HG03108 (cell line): Measurements from ENCODE around the gene ORC4.

Experiments used
- ATAC-seq: cut with Tn5 transposase; IDR thresholded peaks from one replicate; pipeline ENCODE4 v1.9.1; 2021; ENCODE audit warnings: moderate library complexity; ENCODE audit not compliant: unreplicated experiment

The ORC4 gene

GRCh38 chr2:148020111-148021058 lies at the start of gene ORC4:
TSS of gene ORC4 (minus strand) at chr2:148020737. CDS start at chr2:147975958, 44,779 bp downstream.
- ATAC-seq, result peak; percentile 73

GRCh38 chr2:148067801-148068200 lies 47.3 kb upstream of the ORC4 start:
- ATAC-seq, result no peak

DNA sequence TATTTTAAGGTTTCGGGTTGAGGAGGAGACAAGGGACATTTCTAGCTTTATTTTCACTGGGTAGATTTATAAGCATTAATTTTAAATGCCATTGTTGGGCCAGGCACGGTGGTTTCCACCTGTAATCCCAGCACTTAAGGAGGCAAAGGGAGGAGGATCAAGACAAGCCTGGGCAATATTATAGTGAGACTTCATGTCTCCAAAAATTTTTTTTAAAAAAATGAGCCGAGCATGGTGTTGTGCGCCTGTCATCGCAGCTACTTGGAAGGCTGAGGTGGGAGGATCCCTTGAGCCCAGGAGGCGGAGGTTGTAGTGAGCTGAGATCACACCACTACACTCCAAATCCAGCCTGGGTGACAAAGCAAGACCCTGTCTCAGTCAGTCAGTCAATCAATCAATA lies 45.4 kb upstream of the ORC4 start:
- ATAC-seq, result no peak

DNA sequence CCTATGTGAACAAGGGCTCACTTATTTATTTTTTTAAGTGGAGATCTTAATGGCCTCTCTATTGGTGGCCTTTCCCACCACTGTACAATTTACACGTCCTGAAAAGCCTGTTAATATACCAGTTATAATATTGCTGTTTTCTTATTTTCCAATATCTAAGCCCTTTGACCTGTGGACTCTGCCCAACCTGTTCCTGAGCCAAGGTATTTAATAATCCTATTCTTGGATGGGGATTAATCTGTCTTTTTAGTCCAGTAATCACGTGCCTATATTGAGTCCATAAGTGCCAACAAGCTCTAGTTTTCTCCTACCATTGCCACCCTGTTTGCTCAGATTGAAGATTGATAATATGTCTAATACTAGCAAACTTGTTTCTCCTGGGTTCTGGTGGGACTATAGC lies 43.1 kb upstream of the ORC4 start:
- no peak for ATAC-seq

DNA sequence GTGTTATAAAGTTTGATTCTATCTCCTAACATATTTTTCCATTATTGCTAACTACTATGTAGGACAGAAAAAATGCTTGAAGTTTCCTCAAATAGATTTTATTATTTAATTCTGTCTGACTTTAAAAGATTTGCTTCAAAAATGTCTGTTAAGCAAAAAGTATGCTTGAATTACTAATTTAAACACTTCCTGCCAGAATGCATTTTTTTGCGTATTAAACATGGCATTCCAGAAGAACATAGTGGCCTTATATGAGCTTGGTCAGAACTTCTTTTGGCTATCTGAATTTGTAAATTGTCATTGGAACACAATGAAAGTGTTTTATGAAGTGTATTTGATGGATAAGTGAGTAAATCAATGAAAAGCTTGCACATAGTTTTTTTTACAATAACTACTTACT lies 38.1 kb upstream of the ORC4 start:
- no peak for ATAC-seq

GRCh38 chr2:148052687-148053086 lies 32.1 kb upstream of the ORC4 start:
- ATAC-seq, result no peak

DNA sequence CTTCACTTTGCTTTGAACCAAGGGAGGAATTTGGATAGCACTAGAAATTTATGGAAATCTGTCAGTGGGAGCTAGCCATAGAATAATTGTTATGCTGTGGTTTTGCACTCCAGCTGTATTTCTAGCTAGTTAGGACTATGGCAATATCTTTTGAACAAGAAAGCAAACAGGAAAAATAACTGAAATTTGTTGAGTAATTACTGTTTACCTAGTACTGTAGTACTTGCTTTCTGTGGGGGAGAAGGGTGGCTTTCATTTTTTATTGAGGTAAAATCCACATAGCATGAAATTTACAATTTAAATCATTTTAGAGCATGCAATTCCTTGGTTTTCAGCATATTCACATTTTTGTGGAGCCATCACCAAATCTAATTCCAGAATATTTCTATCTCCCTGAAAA lies 28.7 kb upstream of the ORC4 start:
- no peak for ATAC-seq

DNA sequence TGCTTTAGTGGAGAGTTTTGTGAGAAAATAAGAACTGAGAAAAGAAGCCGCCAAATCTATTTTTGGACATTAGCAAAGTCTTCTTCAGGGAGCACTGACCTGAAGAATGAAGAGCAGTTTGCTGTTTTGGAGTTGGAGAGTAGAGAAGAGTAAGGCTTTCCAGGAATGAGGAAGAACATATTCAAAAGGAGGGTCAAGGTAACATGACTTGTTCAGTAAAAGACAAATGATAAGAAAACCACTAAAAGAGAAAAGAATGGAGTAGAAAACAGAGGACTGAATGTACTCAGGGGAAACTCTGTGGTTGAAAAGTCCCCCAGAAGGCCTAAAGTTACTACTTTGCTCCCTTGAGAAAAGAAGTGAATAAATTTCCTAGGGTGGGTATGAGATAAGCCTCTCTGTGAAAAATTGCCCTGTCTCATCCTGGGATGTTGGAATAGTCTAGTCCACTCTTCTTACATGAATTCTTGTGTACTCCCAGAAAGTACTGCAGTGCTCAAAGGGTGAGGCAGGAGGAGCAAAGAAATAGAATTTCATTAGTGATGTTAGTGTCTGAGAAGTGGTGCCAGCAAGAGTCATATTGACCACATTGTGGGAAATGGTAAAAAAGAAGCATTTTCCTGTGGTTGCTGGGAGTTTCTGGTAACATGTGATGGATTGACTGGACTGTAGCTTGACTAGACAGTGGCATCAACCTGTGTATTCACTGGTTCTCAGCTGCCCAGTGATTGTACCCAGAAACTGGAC lies 28.1 kb upstream of the ORC4 start:
- peak; percentile 69 for ATAC-seq

DNA sequence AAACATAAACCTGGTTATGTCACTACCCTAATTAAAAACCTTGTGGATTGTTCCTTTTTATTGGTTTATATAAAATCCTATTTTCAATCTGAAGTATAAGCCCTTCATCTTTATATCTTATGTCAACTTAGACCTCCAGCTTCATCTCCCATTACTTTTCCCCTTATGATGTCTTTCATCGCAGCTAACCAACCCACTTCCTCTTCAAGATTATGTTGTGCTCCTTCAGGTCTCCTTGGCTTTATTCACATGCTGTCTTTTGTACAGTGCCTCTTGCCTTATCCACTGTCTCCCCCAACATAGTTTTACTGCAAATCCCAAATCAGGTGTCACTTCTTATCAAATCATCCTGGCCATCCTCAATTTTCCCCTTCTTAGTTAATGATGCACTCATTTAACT lies 26.3 kb upstream of the ORC4 start:
- no peak for ATAC-seq

DNA sequence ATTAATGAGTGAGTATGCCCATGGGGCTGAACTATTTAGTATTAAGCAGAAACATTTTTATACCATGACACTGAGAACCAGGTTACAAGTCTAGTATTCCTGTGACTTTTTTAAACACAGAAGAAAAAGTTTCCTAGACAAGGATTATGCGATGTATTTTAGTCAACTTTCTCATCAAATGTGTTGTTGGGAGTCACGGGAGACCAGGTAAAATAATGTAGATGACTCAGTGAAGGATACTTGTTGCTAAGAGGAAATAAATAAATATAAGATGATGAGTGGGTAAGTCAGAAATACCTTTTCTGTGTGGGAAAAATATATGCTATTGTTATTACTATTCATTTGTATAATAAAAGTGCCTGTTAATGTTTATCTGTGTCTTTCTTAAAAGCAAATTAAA lies 23.8 kb upstream of the ORC4 start:
- no peak for ATAC-seq

GRCh38 chr2:148042219-148042618 lies 21.7 kb upstream of the ORC4 start:
- peak; percentile 71 for ATAC-seq

DNA sequence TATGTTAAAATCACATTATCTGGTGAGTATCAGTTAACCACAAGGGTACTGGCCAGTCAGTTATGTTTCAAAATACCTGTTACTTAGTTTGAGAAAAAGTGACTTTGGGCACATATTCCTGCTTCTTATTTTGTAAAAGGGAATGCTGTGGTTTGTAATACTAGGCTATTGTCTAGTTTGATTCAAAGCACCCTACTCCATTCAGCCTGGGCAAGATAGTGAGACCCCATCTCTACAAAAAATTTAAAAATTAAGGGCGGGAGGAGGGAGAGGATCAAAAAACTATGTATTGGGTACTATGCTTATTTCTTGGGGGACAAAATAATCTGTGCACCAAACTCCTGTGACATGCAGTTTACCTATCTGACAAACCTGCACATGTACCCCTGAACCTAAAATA lies 19.2 kb upstream of the ORC4 start:
- no peak for ATAC-seq

GRCh38 chr2:148032215-148032614 lies 11.7 kb upstream of the ORC4 start:
- no peak for ATAC-seq

- no peak for ATAC-seq
These were observed 10.6 kb upstream of the ORC4 start for GRCh38 chr2:148031152-148031551.

DNA sequence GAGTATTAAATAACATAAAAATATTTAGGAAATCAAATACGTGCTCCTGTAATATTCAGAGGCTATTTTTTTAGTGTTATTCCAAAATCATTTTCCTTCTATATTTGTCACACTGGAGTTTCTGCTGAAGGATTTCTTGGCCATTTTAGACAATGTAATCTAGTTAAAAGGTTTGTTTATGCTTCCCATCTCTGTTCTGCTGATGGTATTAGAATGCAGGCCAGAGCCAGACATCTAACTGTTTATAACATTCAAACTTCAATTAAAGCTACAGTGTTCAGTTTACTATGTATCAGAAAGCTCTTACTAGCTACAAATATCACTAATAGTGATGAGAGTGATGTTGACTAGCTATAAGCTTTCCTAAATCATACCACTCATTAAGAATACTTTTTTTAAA lies 8.2 kb upstream of the ORC4 start:
- no peak for ATAC-seq

GRCh38 chr2:148027822-148028221 lies 7.3 kb upstream of the ORC4 start:
- ATAC-seq, result no peak

GRCh38 chr2:148026573-148026972 lies 6.0 kb upstream of the ORC4 start:
- no peak for ATAC-seq

DNA sequence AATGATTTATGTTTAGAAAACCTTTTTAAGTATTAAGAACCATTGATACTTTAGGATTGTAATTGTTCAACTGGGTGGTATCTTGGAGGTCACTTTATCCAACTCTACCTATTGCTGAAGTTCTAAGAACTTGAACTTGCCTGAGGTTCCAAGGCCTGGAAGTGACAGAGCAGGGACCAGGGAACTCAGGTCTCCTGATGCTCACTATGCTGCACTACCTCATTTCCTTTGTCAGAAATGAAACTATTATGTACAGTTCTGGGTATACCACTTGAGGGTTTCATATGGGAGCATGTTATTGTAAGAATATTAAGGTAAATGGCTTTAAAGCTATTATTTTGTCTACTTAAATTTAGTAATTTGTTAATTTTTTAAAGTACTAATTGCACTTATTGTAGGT lies 3.3 kb upstream of the ORC4 start:
- peak; percentile 29 for ATAC-seq

DNA sequence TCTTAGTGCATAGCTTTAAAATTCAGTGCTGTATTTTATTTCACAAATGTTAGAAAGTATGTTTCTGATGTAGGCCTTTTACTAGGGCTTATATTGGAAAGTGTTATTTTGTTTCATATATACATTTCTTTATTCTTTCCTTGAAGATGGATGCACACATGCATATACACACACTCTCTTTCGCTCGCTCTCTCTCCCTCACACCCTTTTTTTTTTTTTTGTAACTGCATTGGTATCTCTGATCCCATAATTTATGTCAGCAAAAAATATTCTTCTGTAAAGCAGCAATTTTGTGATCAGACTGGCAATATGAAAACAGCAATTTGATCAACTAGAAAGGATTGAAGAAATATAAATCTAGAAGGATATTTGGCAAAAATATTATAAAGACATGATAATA lies 2.3 kb upstream of the ORC4 start:
- ATAC-seq, result no peak

- ATAC-seq, result no peak
These were observed 1.8 kb upstream of the ORC4 start for GRCh38 chr2:148022351-148022750.

DNA sequence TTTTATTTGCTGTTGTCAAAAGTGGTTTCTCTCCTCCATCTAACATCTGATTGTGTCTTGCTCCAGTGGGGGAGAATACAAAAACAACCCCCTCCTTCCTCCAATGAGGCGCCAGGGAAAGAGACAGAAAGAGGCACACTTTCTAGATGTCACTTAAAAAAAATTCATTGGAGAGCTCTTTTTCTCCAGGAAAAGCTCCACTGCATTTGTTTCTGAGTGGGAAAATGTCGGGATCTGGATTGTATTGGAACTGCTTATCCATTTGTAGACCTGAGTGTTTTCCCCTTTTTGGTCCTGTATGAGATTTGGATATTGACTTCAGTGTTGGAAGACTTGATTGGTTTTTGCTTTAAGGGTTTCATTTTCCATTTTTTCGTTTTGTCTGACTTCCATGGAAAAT lies 1.3 kb upstream of the ORC4 start:
- ATAC-seq, result no peak
